ENCODE results near the gene S100A9.

S100A9 gene

DNA sequence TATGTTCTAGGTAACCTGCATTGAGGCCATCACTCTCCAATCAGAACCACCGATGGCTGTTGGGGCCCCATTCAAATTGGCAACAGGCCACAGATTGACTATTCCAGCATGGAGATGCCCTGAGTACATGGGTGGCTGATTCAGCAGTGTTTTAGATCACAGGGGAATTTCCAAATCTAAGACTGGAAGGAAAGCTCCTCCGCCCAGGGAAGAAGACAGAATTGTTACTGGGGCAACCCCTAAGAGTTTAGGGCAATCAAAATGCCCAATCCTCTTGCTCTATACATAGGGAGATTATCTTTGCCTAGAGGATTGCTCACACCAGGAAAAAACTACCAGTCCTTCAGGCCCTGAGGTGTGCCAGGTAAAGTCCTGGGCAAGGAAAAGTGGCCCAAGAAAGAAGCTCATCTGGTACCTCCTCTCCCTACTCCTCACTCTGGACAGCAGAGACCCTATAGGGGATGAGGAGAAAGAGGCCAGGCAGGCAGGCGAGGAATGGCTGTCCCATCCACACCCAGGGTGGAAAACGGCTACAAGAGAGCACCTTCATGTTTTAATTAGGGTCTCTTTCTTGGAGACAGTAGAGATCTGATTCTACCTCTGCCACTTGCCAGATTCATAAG, 27.4 kb downstream of the S100A9 start:
- Histone ChIP-seq H3K9ac (ENCODE audit: low read length) (no peak overlapping the region), H3K27me3 (ENCODE audit: control insufficient read depth in 1 of 2, insufficient read depth in 2 of 2, low read length in 2 of 2) (no peaks in the 10 kb centered on the region), H3K4me1 (ENCODE audit: insufficient read depth, low read length) (no peaks in the 10 kb centered on the region), H3K4me3 (ENCODE audit: low read depth in 1 of 2, low read length in 2 of 2) (no peak overlapping the region), H3K27ac (ENCODE audit: low read depth, low read length) (no peak overlapping the region), H3K9me3 (ENCODE audit: low read length) (no peaks in the 10 kb centered on the region), H3K36me3 (ENCODE audit: insufficient read depth, low read length) (no peaks in the 10 kb centered on the region)

- Histone ChIP-seq H3K27me3 (ENCODE audit: control insufficient read depth in 1 of 2, insufficient read depth in 2 of 2, low read length in 2 of 2) (no peaks in the 10 kb centered on the region), H3K4me3 (ENCODE audit: low read depth in 1 of 2, low read length in 2 of 2) (no peak overlapping the region), H3K9ac (ENCODE audit: low read length) (no peak overlapping the region), H3K9me3 (ENCODE audit: low read length) (no peaks in the 10 kb centered on the region), H3K4me1 (ENCODE audit: insufficient read depth, low read length) (no peaks in the 10 kb centered on the region), H3K36me3 (ENCODE audit: insufficient read depth, low read length) (no peaks in the 10 kb centered on the region), H3K27ac (ENCODE audit: low read depth, low read length) (no peak overlapping the region)
Observed at GRCh38 chr1:153386500-153386901, 28.8 kb downstream of the S100A9 start.

GRCh38 chr1:153387001-153387400, 29.3 kb downstream of the S100A9 start:
- Histone ChIP-seq H3K27me3 (ENCODE audit: control insufficient read depth in 1 of 2, insufficient read depth in 2 of 2, low read length in 2 of 2) (no peaks in the 10 kb centered on the region), H3K4me3 (ENCODE audit: low read depth in 1 of 2, low read length in 2 of 2) (no peak overlapping the region), H3K9ac (ENCODE audit: low read length) (no peak overlapping the region), H3K36me3 (ENCODE audit: insufficient read depth, low read length) (no peaks in the 10 kb centered on the region), H3K9me3 (ENCODE audit: low read length) (no peaks in the 10 kb centered on the region), H3K4me1 (ENCODE audit: insufficient read depth, low read length) (no peaks in the 10 kb centered on the region), H3K27ac (ENCODE audit: low read depth, low read length) (no peak overlapping the region)

- Histone ChIP-seq H3K36me3 (ENCODE audit: insufficient read depth, low read length) (no peaks in the 10 kb centered on the region), H3K4me3 (ENCODE audit: low read depth in 1 of 2, low read length in 2 of 2) (no peak overlapping the region), H3K9me3 (ENCODE audit: low read length) (no peaks in the 10 kb centered on the region), H3K27me3 (ENCODE audit: control insufficient read depth in 1 of 2, insufficient read depth in 2 of 2, low read length in 2 of 2) (no peaks in the 10 kb centered on the region), H3K27ac (ENCODE audit: low read depth, low read length) (no peak overlapping the region), H3K4me1 (ENCODE audit: insufficient read depth, low read length) (no peaks in the 10 kb centered on the region), H3K9ac (ENCODE audit: low read length) (no peak overlapping the region)
Observed at GRCh38 chr1:153387785-153388184, 30.1 kb downstream of the S100A9 start.

- H3K27ac ChIP-seq (ENCODE audit: low read depth, low read length): no peak overlapping the region
- H3K27me3 ChIP-seq (ENCODE audit: control insufficient read depth in 1 of 2, insufficient read depth in 2 of 2, low read length in 2 of 2): no peaks in the 10 kb centered on the region
- no peak overlapping the region for H3K4me3 ChIP-seq (ENCODE audit: low read depth in 1 of 2, low read length in 2 of 2)
- no peaks in the 10 kb centered on the region for H3K4me1 ChIP-seq (ENCODE audit: insufficient read depth, low read length)
- H3K9ac ChIP-seq (ENCODE audit: low read length): no peak overlapping the region
- no peaks in the 10 kb centered on the region for H3K9me3 ChIP-seq (ENCODE audit: low read length)
- no peaks in the 10 kb centered on the region for H3K36me3 ChIP-seq (ENCODE audit: insufficient read depth, low read length)
Observed at GRCh38 chr1:153389401-153389800, 31.7 kb downstream of the S100A9 start.

DNA sequence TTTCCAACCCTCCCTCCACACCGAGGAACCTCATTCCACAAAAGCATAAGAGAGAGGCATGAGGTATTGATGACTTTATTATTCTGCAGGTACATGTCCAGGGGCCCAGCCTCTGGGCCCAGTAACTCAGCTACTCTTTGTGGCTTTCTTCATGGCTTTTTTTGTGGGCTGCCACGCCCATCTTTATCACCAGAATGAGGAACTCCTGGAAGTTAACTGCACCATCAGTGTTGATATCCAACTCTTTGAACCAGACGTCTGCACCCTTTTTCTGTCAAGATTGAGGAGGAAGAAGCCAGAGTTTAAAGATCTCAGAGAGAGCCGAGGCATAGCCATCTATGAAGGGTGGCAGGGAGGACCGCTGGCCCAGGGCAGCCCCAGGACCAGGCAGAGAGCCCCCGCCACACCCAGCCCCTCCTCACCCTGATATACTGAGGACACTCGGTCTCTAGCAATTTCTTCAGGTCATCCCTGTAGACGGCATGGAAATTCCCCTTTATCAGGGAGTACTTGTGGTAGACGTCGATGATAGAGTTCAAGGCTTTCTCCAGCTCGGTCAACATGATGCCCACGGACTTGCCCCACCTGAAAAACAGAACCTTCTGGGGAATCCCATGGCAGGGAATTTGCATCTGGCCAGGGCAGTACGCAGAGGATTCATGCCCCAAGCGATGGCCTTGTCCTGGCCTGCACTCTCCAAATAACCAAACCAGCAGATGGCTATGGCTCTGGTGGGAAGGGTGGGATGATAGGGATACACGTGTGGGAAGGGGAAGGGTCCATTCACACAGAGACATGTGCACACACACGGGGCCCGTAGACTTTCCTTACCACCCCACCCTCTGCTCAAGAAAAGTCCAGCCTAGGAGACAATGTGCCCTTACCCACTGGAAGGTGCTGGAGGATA, 32.6 kb downstream of the S100A9 start:
- H3K4me1 ChIP-seq (ENCODE audit: insufficient read depth, low read length): no peaks in the 10 kb centered on the region
- no peaks in the 10 kb centered on the region for H3K27me3 ChIP-seq (ENCODE audit: control insufficient read depth in 1 of 2, insufficient read depth in 2 of 2, low read length in 2 of 2)
- no peak overlapping the region for H3K27ac ChIP-seq (ENCODE audit: low read depth, low read length)
- H3K4me3 ChIP-seq (ENCODE audit: low read depth in 1 of 2, low read length in 2 of 2): no peak overlapping the region
- no peak overlapping the region for H3K9ac ChIP-seq (ENCODE audit: low read length)
- H3K9me3 ChIP-seq (ENCODE audit: low read length): no peaks in the 10 kb centered on the region
- H3K36me3 ChIP-seq (ENCODE audit: insufficient read depth, low read length): no peaks in the 10 kb centered on the region

GRCh38 chr1:153390938-153391710, 33.5 kb downstream of the S100A9 start, which contains the start of gene S100A8:
Gene S100A8, minus strand, starts transcription at chr1:153391073. Its CDS starts 538 bp downstream, at chr1:153390535.
- H3K4me3 ChIP-seq (ENCODE audit: low read depth in 1 of 2, low read length in 2 of 2): no peak within 1 kb of the TSS
- no peak within 1 kb of the TSS for H3K9ac ChIP-seq (ENCODE audit: low read length)
- H3K27ac ChIP-seq (ENCODE audit: low read depth, low read length): no peak within 1 kb of the TSS
- H3K9me3 ChIP-seq (ENCODE audit: low read length): no peaks in the 10 kb centered on the region
- H3K27me3 ChIP-seq (ENCODE audit: control insufficient read depth in 1 of 2, insufficient read depth in 2 of 2, low read length in 2 of 2): no peaks in the 10 kb centered on the region
- H3K4me1 ChIP-seq (ENCODE audit: insufficient read depth, low read length): no peaks in the 10 kb centered on the region
- no peaks in the 10 kb centered on the region for H3K36me3 ChIP-seq (ENCODE audit: insufficient read depth, low read length)

GRCh38 chr1:153392258-153392657, 34.6 kb downstream of the S100A9 start:
- H3K9ac ChIP-seq (ENCODE audit: low read length): no peak overlapping the region
- no peaks in the 10 kb centered on the region for H3K27me3 ChIP-seq (ENCODE audit: control insufficient read depth in 1 of 2, insufficient read depth in 2 of 2, low read length in 2 of 2)
- no peaks in the 10 kb centered on the region for H3K36me3 ChIP-seq (ENCODE audit: insufficient read depth, low read length)
- H3K4me3 ChIP-seq (ENCODE audit: low read depth in 1 of 2, low read length in 2 of 2): no peak overlapping the region
- H3K27ac ChIP-seq (ENCODE audit: low read depth, low read length): no peak overlapping the region
- H3K9me3 ChIP-seq (ENCODE audit: low read length): no peaks in the 10 kb centered on the region
- H3K4me1 ChIP-seq (ENCODE audit: insufficient read depth, low read length): no peaks in the 10 kb centered on the region

GRCh38 chr1:153392822-153393221, 35.2 kb downstream of the S100A9 start:
- H3K4me3 ChIP-seq (ENCODE audit: low read depth in 1 of 2, low read length in 2 of 2): no peak overlapping the region
- no peaks in the 10 kb centered on the region for H3K27me3 ChIP-seq (ENCODE audit: control insufficient read depth in 1 of 2, insufficient read depth in 2 of 2, low read length in 2 of 2)
- no peak overlapping the region for H3K27ac ChIP-seq (ENCODE audit: low read depth, low read length)
- H3K36me3 ChIP-seq (ENCODE audit: insufficient read depth, low read length): no peaks in the 10 kb centered on the region
- no peaks in the 10 kb centered on the region for H3K4me1 ChIP-seq (ENCODE audit: insufficient read depth, low read length)
- no peak overlapping the region for H3K9ac ChIP-seq (ENCODE audit: low read length)
- no peaks in the 10 kb centered on the region for H3K9me3 ChIP-seq (ENCODE audit: low read length)

GRCh38 chr1:153393926-153394325, 36.3 kb downstream of the S100A9 start:
- Histone ChIP-seq H3K9me3 (ENCODE audit: low read length) (no peaks in the 10 kb centered on the region), H3K36me3 (ENCODE audit: insufficient read depth, low read length) (no peaks in the 10 kb centered on the region), H3K4me3 (ENCODE audit: low read depth in 1 of 2, low read length in 2 of 2) (no peak overlapping the region), H3K27ac (ENCODE audit: low read depth, low read length) (no peak overlapping the region), H3K4me1 (ENCODE audit: insufficient read depth, low read length) (no peaks in the 10 kb centered on the region), H3K9ac (ENCODE audit: low read length) (no peak overlapping the region), H3K27me3 (ENCODE audit: control insufficient read depth in 1 of 2, insufficient read depth in 2 of 2, low read length in 2 of 2) (no peaks in the 10 kb centered on the region)

GRCh38 chr1:153394391-153394790, 36.7 kb downstream of the S100A9 start:
- H3K36me3 ChIP-seq (ENCODE audit: insufficient read depth, low read length): no peaks in the 10 kb centered on the region
- H3K27ac ChIP-seq (ENCODE audit: low read depth, low read length): no peak overlapping the region
- H3K27me3 ChIP-seq (ENCODE audit: control insufficient read depth in 1 of 2, insufficient read depth in 2 of 2, low read length in 2 of 2): no peaks in the 10 kb centered on the region
- H3K9ac ChIP-seq (ENCODE audit: low read length): no peak overlapping the region
- no peaks in the 10 kb centered on the region for H3K9me3 ChIP-seq (ENCODE audit: low read length)
- H3K4me1 ChIP-seq (ENCODE audit: insufficient read depth, low read length): no peaks in the 10 kb centered on the region
- H3K4me3 ChIP-seq (ENCODE audit: low read depth in 1 of 2, low read length in 2 of 2): no peak overlapping the region

Data from muscle layer of colon (tissue), 2 donors.